ENCODE results near the gene BTBD9.

Gene BTBD9

GRCh38 chr6:38218235-38218634 lies 421.5 kb downstream of the BTBD9 start:
- Histone ChIP-seq H3K4me2 (ENCODE audit: low read length) (no peak overlapping the region), H2BK5ac (ENCODE audit: low read length) (no peak overlapping the region), H3K4me3 (ENCODE audit: low read length) (no peak overlapping the region), H2AK5ac (ENCODE audit: low read length) (no peak overlapping the region), H4K8ac (ENCODE audit: low read depth, low read length) (no peak overlapping the region), H3K79me1 (ENCODE audit: low read length) (no peaks in the 10 kb centered on the region), H3K36me3 (ENCODE audit: control insufficient read depth, insufficient read depth, low read length) (no peaks in the 10 kb centered on the region), H2BK15ac (replicated peaks; ENCODE audit: low read depth) (no peak overlapping the region), H3K27ac (ENCODE audit: low read depth, low read length) (no peak overlapping the region), H3K4ac (ENCODE audit: low read depth, low read length) (no peak overlapping the region), H3K9ac (ENCODE audit: low read length) (no peak overlapping the region), H3K18ac (ENCODE audit: low read length) (no peak overlapping the region), H3K27me3 (ENCODE audit: insufficient read depth, low read length, poor library complexity) (no peaks in the 10 kb centered on the region), H3K4me1 (ENCODE audit: control insufficient read depth, low read depth, low read length) (no peaks in the 10 kb centered on the region), H3K56ac (ENCODE audit: low read length) (no peak overlapping the region), H3K79me2 (ENCODE audit: control insufficient read depth, insufficient read depth, low read length) (no peaks in the 10 kb centered on the region), H2BK120ac (ENCODE audit: low read depth, low read length) (no peak overlapping the region), H3K23ac (ENCODE audit: low read length) (no peak overlapping the region), H4K5ac (ENCODE audit: low read length) (no peak overlapping the region)
- no CpG with 5 or more reads among the region's 1 CpG for WGBS (ENCODE audit: extremely low coverage, insufficient coverage, low lambda C conversion rate)
- no peak for DNase-seq

- no peak overlapping the region for H2BK120ac ChIP-seq (ENCODE audit: low read depth, low read length)
- H2BK5ac ChIP-seq (ENCODE audit: low read length), result no peak overlapping the region
- no peak for DNase-seq
- H3K4me3 ChIP-seq (ENCODE audit: low read length), result no peak overlapping the region
- no peaks in the 10 kb centered on the region for H3K79me2 ChIP-seq (ENCODE audit: control insufficient read depth, insufficient read depth, low read length)
- no peak overlapping the region for H4K8ac ChIP-seq (ENCODE audit: low read depth, low read length)
- H3K56ac ChIP-seq (ENCODE audit: low read length), result no peak overlapping the region
- no peak overlapping the region for H2BK15ac ChIP-seq (replicated peaks; ENCODE audit: low read depth)
- peaks cover 4% of the 10 kb centered on the region for H3K4me1 ChIP-seq (ENCODE audit: control insufficient read depth, low read depth, low read length)
- no peak overlapping the region for H3K4me2 ChIP-seq (ENCODE audit: low read length)
- H2AK5ac ChIP-seq (ENCODE audit: low read length), result no peak overlapping the region
- no peak overlapping the region for H3K9ac ChIP-seq (ENCODE audit: low read length)
- H3K23ac ChIP-seq (ENCODE audit: low read length), result no peak overlapping the region
- H4K5ac ChIP-seq (ENCODE audit: low read length), result no peak overlapping the region
- no peak overlapping the region for H3K27ac ChIP-seq (ENCODE audit: low read depth, low read length)
- H3K79me1 ChIP-seq (ENCODE audit: low read length), result no peaks in the 10 kb centered on the region
- no peaks in the 10 kb centered on the region for H3K36me3 ChIP-seq (ENCODE audit: control insufficient read depth, insufficient read depth, low read length)
- no CpG with 5 or more reads among the region's 3 CpGs for WGBS (ENCODE audit: extremely low coverage, insufficient coverage, low lambda C conversion rate)
- no peak overlapping the region for H3K18ac ChIP-seq (ENCODE audit: low read length)
- H3K27me3 ChIP-seq (ENCODE audit: insufficient read depth, low read length, poor library complexity), result no peaks in the 10 kb centered on the region
- H3K4ac ChIP-seq (ENCODE audit: low read depth, low read length), result no peak overlapping the region
Observed at GRCh38 chr6:38216451-38216850, 423.3 kb downstream of the BTBD9 start.

- Histone ChIP-seq H3K27ac (ENCODE audit: low read depth, low read length) (no peak overlapping the region), H4K5ac (ENCODE audit: low read length) (no peak overlapping the region), H3K4me2 (ENCODE audit: low read length) (no peak overlapping the region), H3K79me2 (ENCODE audit: control insufficient read depth, insufficient read depth, low read length) (no peaks in the 10 kb centered on the region), H3K23ac (ENCODE audit: low read length) (no peak overlapping the region), H3K36me3 (ENCODE audit: control insufficient read depth, insufficient read depth, low read length) (no peaks in the 10 kb centered on the region), H3K27me3 (ENCODE audit: insufficient read depth, low read length, poor library complexity) (no peaks in the 10 kb centered on the region), H2BK5ac (ENCODE audit: low read length) (no peak overlapping the region), H3K56ac (ENCODE audit: low read length) (no peak overlapping the region), H4K8ac (ENCODE audit: low read depth, low read length) (no peak overlapping the region), H3K9ac (ENCODE audit: low read length) (no peak overlapping the region), H3K18ac (ENCODE audit: low read length) (no peak overlapping the region), H3K79me1 (ENCODE audit: low read length) (no peaks in the 10 kb centered on the region), H3K4me1 (ENCODE audit: control insufficient read depth, low read depth, low read length) (peaks cover 4% of the 10 kb centered on the region), H2BK15ac (replicated peaks; ENCODE audit: low read depth) (no peak overlapping the region), H3K4me3 (ENCODE audit: low read length) (no peak overlapping the region), H3K4ac (ENCODE audit: low read depth, low read length) (no peak overlapping the region), H2AK5ac (ENCODE audit: low read length) (no peak overlapping the region), H2BK120ac (ENCODE audit: low read depth, low read length) (no peak overlapping the region)
- no peak for DNase-seq
- WGBS (ENCODE audit: extremely low coverage, insufficient coverage, low lambda C conversion rate), result no CpG with 5 or more reads among the region's 5 CpGs
Observed at GRCh38 chr6:38215651-38216311, 423.9 kb downstream of the BTBD9 start.

- no peaks in the 10 kb centered on the region for H3K79me2 ChIP-seq (ENCODE audit: control insufficient read depth, insufficient read depth, low read length)
- peaks cover 4% of the 10 kb centered on the region for H3K4me1 ChIP-seq (ENCODE audit: control insufficient read depth, low read depth, low read length)
- H4K5ac ChIP-seq (ENCODE audit: low read length), result no peak overlapping the region
- H3K4ac ChIP-seq (ENCODE audit: low read depth, low read length), result no peak overlapping the region
- no peak overlapping the region for H3K23ac ChIP-seq (ENCODE audit: low read length)
- no peak overlapping the region for H2BK5ac ChIP-seq (ENCODE audit: low read length)
- no peak overlapping the region for H3K27ac ChIP-seq (ENCODE audit: low read depth, low read length)
- H3K27me3 ChIP-seq (ENCODE audit: insufficient read depth, low read length, poor library complexity), result no peaks in the 10 kb centered on the region
- no peak for DNase-seq
- H4K8ac ChIP-seq (ENCODE audit: low read depth, low read length), result no peak overlapping the region
- H3K56ac ChIP-seq (ENCODE audit: low read length), result no peak overlapping the region
- no peak overlapping the region for H3K9ac ChIP-seq (ENCODE audit: low read length)
- no peak overlapping the region for H2BK15ac ChIP-seq (replicated peaks; ENCODE audit: low read depth)
- no peak overlapping the region for H2BK120ac ChIP-seq (ENCODE audit: low read depth, low read length)
- H3K18ac ChIP-seq (ENCODE audit: low read length), result no peak overlapping the region
- H3K4me3 ChIP-seq (ENCODE audit: low read length), result no peak overlapping the region
- no peaks in the 10 kb centered on the region for H3K79me1 ChIP-seq (ENCODE audit: low read length)
- no peak overlapping the region for H2AK5ac ChIP-seq (ENCODE audit: low read length)
- no peaks in the 10 kb centered on the region for H3K36me3 ChIP-seq (ENCODE audit: control insufficient read depth, insufficient read depth, low read length)
- WGBS (ENCODE audit: extremely low coverage, insufficient coverage, low lambda C conversion rate), result no CpG with 5 or more reads among the region's 11 CpGs
- H3K4me2 ChIP-seq (ENCODE audit: low read length), result no peak overlapping the region
Observed at GRCh38 chr6:38215225-38215624, 424.5 kb downstream of the BTBD9 start.

GRCh38 chr6:38214159-38214558 lies 425.6 kb downstream of the BTBD9 start:
- Histone ChIP-seq H3K27ac (ENCODE audit: low read depth, low read length) (no peak overlapping the region), H2BK5ac (ENCODE audit: low read length) (no peak overlapping the region), H3K9ac (ENCODE audit: low read length) (no peak overlapping the region), H3K23ac (ENCODE audit: low read length) (no peak overlapping the region), H2BK120ac (ENCODE audit: low read depth, low read length) (no peak overlapping the region), H3K27me3 (ENCODE audit: insufficient read depth, low read length, poor library complexity) (no peaks in the 10 kb centered on the region), H3K4ac (ENCODE audit: low read depth, low read length) (no peak overlapping the region), H3K56ac (ENCODE audit: low read length) (peak overlapping the region; percentile 30), H3K36me3 (ENCODE audit: control insufficient read depth, insufficient read depth, low read length) (no peaks in the 10 kb centered on the region), H3K18ac (ENCODE audit: low read length) (no peak overlapping the region), H3K4me1 (ENCODE audit: control insufficient read depth, low read depth, low read length) (peaks cover 4% of the 10 kb centered on the region), H4K8ac (ENCODE audit: low read depth, low read length) (no peak overlapping the region), H2BK15ac (replicated peaks; ENCODE audit: low read depth) (no peak overlapping the region), H3K4me3 (ENCODE audit: low read length) (no peak overlapping the region), H4K5ac (ENCODE audit: low read length) (no peak overlapping the region), H3K79me1 (ENCODE audit: low read length) (no peaks in the 10 kb centered on the region), H2AK5ac (ENCODE audit: low read length) (peak overlapping the region; percentile 6), H3K4me2 (ENCODE audit: low read length) (no peak overlapping the region), H3K79me2 (ENCODE audit: control insufficient read depth, insufficient read depth, low read length) (no peaks in the 10 kb centered on the region)
- WGBS (ENCODE audit: extremely low coverage, insufficient coverage, low lambda C conversion rate), result no CpG with 5 or more reads among the region's 2 CpGs
- DNase-seq, result no peak

- H2BK5ac ChIP-seq (ENCODE audit: low read length), result no peak overlapping the region
Observed at GRCh38 chr6:38213251-38213658, 426.5 kb downstream of the BTBD9 start.

More at GRCh38 chr6:38213251-38213658, 426.5 kb downstream of the BTBD9 start:
- H3K9ac ChIP-seq (ENCODE audit: low read length), result no peak overlapping the region
- no peaks in the 10 kb centered on the region for H3K79me2 ChIP-seq (ENCODE audit: control insufficient read depth, insufficient read depth, low read length)
- H3K18ac ChIP-seq (ENCODE audit: low read length), result no peak overlapping the region
- H3K27ac ChIP-seq (ENCODE audit: low read depth, low read length), result peak overlapping the region; percentile 45
- H3K27me3 ChIP-seq (ENCODE audit: insufficient read depth, low read length, poor library complexity), result no peaks in the 10 kb centered on the region
- no peak overlapping the region for H3K56ac ChIP-seq (ENCODE audit: low read length)
- DNase-seq, result no peak
- no peak overlapping the region for H4K8ac ChIP-seq (ENCODE audit: low read depth, low read length)
- H2BK15ac ChIP-seq (replicated peaks; ENCODE audit: low read depth), result no peak overlapping the region
- no peak overlapping the region for H2AK5ac ChIP-seq (ENCODE audit: low read length)
- H3K4me2 ChIP-seq (ENCODE audit: low read length), result no peak overlapping the region
- H3K4me3 ChIP-seq (ENCODE audit: low read length), result no peak overlapping the region
- peaks cover 4% of the 10 kb centered on the region for H3K4me1 ChIP-seq (ENCODE audit: control insufficient read depth, low read depth, low read length)
- no CpG with 5 or more reads among the region's 2 CpGs for WGBS (ENCODE audit: extremely low coverage, insufficient coverage, low lambda C conversion rate)
- H3K4ac ChIP-seq (ENCODE audit: low read depth, low read length), result no peak overlapping the region
- no peaks in the 10 kb centered on the region for H3K79me1 ChIP-seq (ENCODE audit: low read length)
- H4K5ac ChIP-seq (ENCODE audit: low read length), result no peak overlapping the region
- no peak overlapping the region for H3K23ac ChIP-seq (ENCODE audit: low read length)
- no peaks in the 10 kb centered on the region for H3K36me3 ChIP-seq (ENCODE audit: control insufficient read depth, insufficient read depth, low read length)
- peak overlapping the region; percentile 19 for H2BK120ac ChIP-seq (ENCODE audit: low read depth, low read length)
